Lung microvascular endothelial cell (primary cell): ENCODE results near the gene ABCC1. TPM values are rescaled to one million over a fixed set of nuclear protein-coding genes. Genes with fewer than 3 reads are reported as not detected.
"Not testable (repeated sequence)": the region's sequence is repeated elsewhere in the genome, so short reads cannot be mapped to it uniquely, and the experiment has no call there.

Source experiments
- DNase-seq, 2 donors: peaks; one replicate each; pipeline versions ENCODE4 v3.0.0 to v3.0.0-alpha.2; 2010; ENCODE audit warnings: low read depth in 2 of 2
- total RNA-seq: library from RNA; depleted of rRNA; stranded (reverse); fragments of >200 nt; gene quantifications from 2 replicates; pipeline ENCODE4 v1.2.1, GENCODE V29; 2014

Gene ABCC1
- total RNA-seq, 1 donor from 2014 or later: 25.4 TPM

DNA sequence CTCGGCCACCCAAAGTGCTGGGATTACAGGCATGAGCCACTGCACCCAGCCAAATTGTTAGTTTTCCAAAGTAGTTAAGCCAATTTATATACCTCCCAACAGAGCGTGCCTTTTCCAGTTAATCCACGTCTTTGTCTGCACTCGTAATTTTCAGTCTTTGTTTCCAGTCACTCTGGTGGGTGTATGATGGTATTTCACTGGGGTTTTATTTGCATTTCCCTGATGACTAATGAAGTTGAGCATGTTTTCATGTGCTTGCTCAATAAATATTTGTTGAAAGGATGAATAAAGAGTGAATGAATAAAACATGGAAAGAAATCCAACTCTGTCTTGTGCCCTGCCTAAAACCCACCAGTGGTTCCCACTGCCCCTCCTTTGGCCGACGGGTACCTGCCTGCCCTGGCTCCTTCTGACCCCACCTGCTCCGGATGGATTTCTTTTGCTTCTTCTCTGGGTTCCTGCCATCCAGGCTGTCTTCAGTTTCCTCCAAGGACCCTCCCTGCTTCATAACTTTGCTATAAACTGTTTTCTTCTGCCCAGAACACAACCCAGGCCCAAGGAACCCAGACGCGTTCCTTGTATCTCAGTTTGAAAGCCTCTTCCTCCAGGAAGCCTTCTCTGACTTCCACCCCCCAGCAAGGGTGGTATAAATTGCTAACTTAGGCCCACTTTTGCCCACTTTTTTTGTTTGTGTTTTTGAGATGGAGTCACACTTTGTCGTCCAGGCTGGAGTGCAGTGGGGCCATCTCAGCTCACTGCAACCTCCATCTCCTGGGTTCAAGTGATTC is 3.0 kb upstream of the ABCC1 start:
- DNase-seq: no peak

DNA sequence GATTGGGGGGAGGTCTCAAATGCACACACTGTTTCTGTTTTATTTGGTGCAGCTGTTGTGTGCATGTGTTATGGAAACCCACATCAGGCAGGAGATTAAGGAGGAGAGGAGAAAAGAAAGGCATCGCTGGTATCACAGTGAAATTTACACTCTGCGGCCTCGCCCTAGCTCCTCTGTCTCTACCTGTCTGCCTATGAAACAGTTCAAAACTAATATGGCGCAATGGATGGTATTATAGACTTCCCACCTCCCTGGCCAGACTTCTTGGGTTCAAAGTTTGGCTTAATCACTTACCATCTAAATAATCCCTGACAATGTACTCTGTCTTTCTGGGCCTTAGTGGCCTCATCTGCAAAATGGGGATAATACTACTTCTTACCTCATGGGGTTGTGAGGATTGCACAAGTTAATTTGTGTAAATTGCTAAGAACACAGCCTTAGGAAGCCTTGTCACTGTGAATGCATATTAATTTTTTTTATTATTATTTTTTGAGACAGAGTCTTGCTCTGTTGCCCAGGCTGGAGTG is 1.4 kb upstream of the ABCC1 start:
- no peak for DNase-seq

- no peak for DNase-seq
These were observed 745 bp upstream of the ABCC1 start for GRCh38 chr16:15948532-15949209.

DNA sequence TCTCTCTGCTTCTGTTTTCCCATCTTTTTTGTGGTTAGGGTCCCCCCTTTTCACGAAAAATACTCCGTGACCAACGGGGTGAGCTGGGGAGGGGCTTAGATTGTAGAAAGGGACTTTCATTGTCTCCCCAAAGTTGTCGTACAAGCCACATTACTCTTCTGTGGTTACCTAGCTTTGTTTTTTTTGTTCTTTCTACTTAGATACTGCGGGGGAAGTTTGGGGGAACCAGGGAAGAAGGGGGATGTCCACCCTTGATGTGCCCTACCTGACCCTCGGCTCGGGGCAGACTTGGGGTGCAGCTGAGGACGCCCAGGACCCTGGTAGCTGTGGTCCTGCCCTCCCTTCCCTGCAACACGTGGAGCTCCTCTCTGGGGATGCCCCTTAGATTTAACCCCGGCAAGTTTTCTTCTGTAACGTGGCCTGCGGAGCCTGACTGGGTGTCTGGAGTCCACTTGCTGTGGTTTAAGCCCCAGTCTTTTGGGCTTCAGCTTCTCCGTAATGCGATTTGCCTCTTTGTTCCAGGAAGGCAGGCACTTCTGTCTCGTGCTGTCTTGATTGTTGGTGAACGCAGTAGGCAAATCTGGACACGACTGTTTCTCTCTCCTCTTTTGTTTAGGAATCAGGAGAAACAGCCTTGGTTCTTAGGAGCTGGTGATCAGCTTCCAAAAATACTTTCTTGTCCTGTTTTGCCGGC is 892 bp downstream of the ABCC1 start:
- peak; percentile 31 to 51 for DNase-seq

DNA sequence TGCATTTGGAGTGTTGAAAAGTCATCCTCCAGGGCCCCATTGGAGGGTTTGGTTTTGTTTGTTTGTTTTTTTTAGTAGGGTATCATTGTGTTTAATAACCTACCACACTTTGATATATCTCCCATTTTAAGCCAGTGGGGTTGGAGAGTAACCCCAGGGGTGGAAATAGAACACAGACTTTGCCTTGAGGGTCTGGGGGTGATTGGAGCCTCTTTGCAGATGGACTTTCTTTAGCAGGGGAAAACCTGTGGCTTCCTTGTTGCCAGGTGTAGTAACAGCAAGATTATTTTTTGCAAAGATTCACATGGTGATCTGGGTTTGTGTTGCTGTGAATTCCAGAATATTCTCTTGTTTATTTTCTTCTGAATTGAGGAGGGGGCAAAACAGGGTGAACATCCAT is 1.5 kb downstream of the ABCC1 start:
- DNase-seq: no peak

- no peak for DNase-seq
These were observed 2.4 kb downstream of the ABCC1 start for GRCh38 chr16:15951852-15952251.

DNA sequence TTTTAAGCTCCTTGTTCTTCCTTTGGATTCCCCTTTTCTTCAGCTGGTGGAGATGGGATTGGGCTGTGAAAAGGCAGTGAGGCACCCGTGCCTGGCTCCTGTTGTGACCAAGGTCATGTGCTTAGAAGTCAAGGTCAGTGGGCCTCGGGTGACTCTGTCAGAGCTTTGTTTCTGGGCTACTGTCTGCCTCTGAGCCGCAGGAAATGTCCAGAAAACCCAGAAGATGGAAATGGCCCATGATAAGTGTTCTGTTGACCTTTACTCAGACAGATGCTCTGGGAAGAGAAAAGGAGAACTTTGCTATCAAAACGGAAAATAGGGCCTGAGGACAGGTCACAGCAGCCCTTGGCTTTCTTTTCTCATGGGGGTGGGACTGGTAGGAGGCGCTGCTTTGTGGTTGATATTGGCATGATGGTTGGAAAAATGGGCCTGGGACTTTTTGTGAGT is 2.9 kb downstream of the ABCC1 start:
- DNase-seq: peak; percentile 36 to 95

GRCh38 chr16:15953477-15953876 is 4.1 kb downstream of the ABCC1 start:
- DNase-seq: no peak

GRCh38 chr16:15953929-15954813 is 4.8 kb downstream of the ABCC1 start:
- no peak for DNase-seq

DNA sequence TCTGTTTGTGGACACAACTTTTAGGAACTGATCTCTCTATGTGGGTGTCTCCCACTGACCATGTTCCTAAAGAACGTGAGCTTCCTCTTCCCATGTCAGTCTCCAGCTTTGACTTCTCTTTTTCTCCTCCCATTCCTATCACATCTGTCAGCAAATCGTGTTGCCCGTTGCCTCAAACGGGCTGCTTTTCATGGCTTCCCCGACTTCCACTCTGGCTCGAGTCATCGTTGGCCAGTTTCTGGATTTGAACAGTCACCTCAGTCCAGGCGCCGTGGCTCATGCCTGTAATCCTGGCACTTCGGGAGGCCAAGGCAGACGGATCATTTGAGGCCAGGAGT is 5.4 kb downstream of the ABCC1 start:
- no peak for DNase-seq

DNA sequence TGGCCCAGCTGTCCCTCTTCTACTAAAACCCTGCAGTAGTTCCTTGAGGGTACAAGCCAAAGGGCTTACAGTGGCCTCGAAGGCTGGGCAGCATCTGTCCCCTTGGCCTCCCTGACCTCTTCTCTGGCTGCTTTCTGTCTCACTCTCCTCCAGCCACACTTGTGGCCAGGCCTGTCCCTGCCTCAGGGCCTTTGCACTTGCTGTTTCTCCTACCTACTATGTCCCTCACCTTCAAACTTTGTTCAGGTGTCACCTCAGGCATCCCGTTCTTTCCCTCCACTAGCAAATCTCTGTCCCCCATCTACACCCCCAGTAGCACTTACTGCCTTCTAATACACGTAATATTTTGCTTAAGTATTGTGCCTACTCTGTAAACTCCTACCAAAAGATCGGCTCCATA is 6.0 kb downstream of the ABCC1 start:
- no peak for DNase-seq

DNA sequence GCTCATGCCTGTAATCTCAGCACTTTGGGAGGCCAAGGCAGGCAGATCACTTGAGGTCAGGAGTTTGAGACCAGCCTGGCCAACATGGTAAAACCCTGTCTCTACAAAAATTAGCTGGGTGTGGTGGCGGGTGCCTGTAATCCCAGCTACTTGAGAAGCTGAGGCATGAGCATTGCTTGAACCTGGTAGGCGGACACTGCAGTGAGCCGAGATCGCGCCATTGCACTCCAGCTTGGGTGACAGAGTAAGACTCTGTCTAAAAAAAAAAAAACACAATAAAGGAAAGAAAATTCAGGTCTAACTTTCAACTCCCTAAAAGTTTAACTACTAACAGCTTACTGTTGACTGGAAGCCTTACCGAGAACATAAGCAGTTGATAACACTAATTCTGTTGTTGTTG is 6.7 kb downstream of the ABCC1 start:
- DNase-seq: not testable (repeated sequence)

GRCh38 chr16:15958703-15959348 is 9.4 kb downstream of the ABCC1 start:
- no peak for DNase-seq

DNA sequence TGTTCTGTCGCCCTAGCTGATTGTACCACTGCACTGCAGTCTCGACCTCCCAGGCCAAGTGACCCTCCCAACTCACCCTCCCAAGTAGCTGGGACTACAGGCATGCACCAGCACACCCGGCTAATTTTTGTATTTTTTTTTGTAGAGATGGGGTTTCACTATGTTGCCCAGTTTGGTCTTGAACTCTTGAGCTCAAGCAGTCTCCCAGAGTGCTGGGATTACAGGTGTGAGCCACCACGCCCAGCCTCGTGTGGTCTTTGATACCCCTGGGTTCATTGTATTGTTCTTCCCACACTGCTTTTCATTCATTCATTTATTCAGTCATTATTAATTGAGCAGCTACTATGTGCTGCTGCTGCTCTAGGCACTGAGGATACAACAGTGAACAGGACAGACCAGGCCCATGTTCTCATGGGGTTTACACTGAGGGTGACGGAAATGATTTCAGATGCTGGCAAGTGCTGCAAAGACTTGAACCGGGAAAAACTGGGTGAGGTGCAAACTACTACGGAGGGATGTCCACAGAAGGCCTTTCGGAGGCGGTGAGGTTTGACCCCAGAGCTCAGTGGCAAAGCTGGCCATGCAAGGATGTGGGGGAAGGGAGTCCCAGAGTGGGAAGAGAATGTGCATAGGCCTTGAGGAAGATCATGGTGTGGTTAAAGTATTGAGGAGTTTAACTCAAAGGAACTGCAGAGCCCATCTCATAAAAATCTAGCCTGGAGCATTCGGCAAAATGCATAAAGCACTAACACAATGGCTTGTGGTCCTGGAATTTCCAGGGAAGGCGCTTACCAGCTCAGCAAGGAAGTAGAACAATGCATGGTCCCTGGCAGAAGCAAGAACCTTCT is 10.9 kb downstream of the ABCC1 start:
- DNase-seq: peak; percentile 53 to 88

DNA sequence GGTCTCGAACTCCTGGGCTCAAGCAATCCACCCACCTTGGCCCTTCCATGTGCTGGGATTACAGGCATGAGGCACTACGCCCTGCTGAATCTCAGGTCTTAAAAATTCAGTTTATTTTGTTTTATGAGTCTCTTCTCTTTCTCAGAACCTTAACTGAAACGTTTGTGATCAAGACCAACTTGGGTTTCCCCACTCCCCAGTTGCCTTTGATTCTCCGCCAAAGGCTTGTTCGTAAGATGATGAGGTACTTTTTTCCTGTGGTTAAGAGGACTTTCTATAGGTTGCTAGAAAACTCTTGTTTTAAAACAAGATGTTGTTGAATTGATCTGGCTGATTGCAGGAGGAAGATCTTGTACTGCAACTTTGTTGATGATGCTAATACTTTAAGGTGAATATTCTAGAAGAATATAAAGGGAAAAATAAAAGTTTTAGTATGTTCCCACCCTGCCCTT is 11.7 kb downstream of the ABCC1 start:
- peak in 1 of 2 donors; percentile 77 for DNase-seq

DNA sequence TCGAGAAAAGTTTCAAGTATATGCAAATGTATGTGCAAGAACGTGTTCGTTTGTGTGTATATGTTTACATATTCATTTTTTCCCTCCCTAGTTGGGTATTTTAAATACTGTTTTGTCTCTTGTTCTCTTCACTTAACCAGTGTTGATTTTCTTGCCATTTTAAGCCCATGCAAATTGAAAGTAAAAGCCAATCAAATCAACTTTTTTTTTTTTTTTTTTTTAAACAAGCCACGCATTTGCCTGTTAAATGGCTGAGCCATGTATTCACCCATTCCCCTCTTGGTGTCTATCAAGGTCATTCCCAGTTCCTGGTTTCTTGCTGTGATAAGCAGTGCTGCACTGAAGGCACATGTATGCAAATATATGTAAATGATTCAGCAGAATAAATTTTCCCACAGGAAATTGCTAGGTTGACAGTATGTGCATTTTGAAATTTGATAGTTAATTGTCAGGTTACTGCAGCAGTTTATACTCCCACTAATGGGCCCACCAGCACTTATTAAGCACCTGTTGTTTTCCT is 12.2 kb downstream of the ABCC1 start:
- peak in 1 of 2 donors; percentile 29 for DNase-seq

- DNase-seq: no peak
These were observed 14.0 kb downstream of the ABCC1 start for GRCh38 chr16:15963307-15963910.

- no peak for DNase-seq
These were observed 17.0 kb downstream of the ABCC1 start for GRCh38 chr16:15966420-15966819.
